ENCODE data around the gene CLDN19.
A peak's percentile ranks its signal among the peaks of the same experiment; 100 is the strongest.
"Not testable (repeated sequence)": the region's sequence is repeated elsewhere in the genome, so short reads cannot be mapped to it uniquely, and the experiment has no call there.

Gene CLDN19

DNA sequence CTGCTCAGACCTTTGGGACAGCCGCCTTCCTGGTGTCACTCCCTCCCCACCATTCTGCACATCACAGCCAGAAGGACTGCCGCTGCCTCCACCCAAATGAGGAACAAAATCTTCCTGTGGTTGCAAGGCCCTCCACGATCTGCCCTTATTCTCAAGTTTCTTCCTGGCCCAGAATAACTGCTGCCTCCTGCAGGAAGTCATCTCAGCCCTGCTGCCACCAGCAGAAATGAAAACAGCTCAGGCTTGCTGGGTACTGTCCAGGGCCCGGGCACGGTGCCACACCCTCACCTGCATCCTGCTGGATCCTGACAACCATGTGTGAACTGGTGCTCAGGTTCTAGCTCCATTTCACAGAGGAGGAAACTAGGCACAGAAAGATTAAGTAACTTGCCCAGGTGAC, 2.8 kb downstream of the CLDN19 start:
- Mint-ChIP-seq H3K27ac (no peak overlapping the region), H3K4me1 (ENCODE audit: low read depth) (peaks cover 6% of the 10 kb centered on the region), H3K36me3 (ENCODE audit: low read depth) (no peaks in the 10 kb centered on the region), H3K4me3 (no peak overlapping the region), H3K9me3 (no peaks in the 10 kb centered on the region), H3K27me3 (no peaks in the 10 kb centered on the region)
- DNase-seq: no peak

DNA sequence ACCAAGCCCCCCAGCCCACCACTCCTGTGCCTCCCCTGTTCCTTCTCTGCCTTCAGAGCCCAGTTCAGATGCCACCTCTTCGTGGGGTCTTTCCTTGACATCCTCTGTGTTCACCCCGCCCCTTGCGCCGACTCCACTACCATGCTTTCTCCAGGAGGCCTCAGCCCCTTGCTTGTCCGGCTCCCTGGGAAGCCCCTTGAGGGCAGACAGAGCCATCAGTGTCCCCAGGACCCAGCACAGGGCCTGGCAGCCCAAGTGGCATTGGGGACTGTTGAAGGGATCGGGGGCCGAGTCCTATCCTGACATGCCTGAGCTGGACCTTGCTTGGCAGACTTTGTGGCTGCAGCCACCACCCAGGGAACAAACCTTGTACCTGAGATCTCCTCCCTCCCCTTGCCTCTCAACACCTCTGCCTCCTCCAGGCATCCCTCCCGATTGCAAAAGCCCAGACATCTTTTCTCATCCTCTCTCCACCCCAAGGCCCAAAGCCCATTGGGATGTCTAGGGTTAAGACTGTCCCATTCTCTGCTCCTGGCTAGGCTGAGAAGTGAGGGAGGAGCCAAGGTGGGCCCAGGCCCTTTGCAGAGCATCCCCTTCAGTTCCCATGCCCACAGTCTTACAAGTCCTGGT, 3.4 kb downstream of the CLDN19 start:
- DNase-seq: no peak
- Mint-ChIP-seq H3K4me3 (no peak overlapping the region), H3K27me3 (no peaks in the 10 kb centered on the region), H3K4me1 (ENCODE audit: low read depth) (peaks cover 6% of the 10 kb centered on the region), H3K27ac (no peak overlapping the region), H3K9me3 (no peaks in the 10 kb centered on the region), H3K36me3 (ENCODE audit: low read depth) (no peaks in the 10 kb centered on the region)

DNA sequence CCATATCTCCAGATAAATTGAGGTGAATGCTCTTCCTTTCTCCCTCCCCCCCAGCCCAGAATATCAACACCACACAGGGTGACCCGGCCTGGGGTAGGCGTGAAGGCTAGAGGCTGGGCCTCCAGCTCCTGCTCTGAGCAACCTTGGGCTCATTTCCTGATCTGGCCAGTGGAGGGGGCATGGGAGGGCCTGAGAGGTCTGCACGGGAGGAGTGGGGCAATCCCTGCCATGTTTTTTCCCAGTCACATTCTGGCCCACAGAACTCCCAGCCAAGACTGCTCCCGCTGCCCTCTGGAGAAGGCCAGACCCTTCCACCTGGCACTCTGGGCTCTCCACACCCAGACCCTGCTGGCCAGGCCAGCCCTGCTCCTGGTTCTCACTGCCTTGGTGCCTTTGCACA, 3.9 kb downstream of the CLDN19 start:
- Mint-ChIP-seq H3K4me3 (no peak overlapping the region), H3K4me1 (ENCODE audit: low read depth) (peaks cover 6% of the 10 kb centered on the region), H3K27ac (no peak overlapping the region), H3K27me3 (no peaks in the 10 kb centered on the region), H3K9me3 (no peaks in the 10 kb centered on the region), H3K36me3 (ENCODE audit: low read depth) (no peaks in the 10 kb centered on the region)
- no peak for DNase-seq

DNA sequence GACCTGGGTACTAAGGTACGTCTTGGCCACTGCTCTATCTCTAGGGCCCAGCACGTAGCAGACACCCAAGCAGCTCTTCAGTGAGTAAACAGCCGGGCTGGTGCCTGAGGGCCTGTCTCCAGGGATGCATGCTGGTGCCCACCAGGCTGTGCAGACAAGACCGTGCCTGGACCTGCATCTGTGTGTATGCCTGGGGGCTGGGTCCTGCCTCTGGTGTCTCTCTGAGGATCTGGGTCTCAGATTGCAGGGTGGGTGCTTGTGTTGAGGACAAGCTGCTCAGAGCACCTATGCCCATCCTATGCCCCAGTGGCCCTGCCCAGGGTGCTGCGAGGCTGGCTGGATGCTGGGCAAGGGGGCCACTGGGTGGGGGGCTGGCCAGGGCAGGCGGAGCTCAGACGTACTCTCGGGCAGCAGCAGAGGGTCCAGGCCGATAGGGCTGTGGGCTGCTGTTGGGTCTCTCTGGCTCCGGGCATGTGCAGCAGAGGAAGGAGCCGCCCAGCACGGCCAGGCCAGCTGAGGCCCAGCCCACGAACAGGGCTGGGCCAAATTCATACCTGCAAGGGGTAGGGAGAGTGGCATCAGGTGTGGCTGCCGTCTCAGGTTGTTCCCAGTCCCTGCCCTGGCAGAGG, 4.4 kb downstream of the CLDN19 start:
- Mint-ChIP-seq H3K36me3 (ENCODE audit: low read depth) (no peaks in the 10 kb centered on the region), H3K4me3 (no peak overlapping the region), H3K4me1 (ENCODE audit: low read depth) (peaks cover 8% of the 10 kb centered on the region), H3K27me3 (no peaks in the 10 kb centered on the region), H3K9me3 (no peaks in the 10 kb centered on the region), H3K27ac (no peak overlapping the region)
- DNase-seq: no peak

DNA sequence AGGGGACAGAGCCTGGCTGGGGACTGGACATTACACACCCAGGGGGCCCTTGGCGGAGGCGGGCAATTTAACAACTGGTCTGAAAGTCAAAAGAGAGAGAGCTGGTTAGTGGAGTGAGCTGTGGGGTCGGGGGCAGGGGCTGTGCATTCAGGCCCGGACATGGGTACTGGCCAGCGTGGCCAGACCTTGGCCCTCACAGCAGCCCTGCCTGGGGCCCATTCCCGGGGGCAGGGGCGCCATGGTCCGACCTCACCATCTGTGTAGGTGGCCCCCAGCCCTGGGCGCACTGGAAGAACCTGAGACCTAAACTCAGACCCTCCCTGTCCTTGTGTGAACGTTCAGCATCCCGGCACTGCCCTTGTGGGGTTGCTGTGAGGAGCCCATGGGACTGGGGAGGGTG, 5.0 kb downstream of the CLDN19 start:
- Mint-ChIP-seq H3K9me3 (no peaks in the 10 kb centered on the region), H3K4me3 (no peak overlapping the region), H3K27me3 (no peaks in the 10 kb centered on the region), H3K36me3 (ENCODE audit: low read depth) (no peaks in the 10 kb centered on the region), H3K4me1 (ENCODE audit: low read depth) (peaks cover 8% of the 10 kb centered on the region), H3K27ac (no peak overlapping the region)
- DNase-seq: no peak

DNA sequence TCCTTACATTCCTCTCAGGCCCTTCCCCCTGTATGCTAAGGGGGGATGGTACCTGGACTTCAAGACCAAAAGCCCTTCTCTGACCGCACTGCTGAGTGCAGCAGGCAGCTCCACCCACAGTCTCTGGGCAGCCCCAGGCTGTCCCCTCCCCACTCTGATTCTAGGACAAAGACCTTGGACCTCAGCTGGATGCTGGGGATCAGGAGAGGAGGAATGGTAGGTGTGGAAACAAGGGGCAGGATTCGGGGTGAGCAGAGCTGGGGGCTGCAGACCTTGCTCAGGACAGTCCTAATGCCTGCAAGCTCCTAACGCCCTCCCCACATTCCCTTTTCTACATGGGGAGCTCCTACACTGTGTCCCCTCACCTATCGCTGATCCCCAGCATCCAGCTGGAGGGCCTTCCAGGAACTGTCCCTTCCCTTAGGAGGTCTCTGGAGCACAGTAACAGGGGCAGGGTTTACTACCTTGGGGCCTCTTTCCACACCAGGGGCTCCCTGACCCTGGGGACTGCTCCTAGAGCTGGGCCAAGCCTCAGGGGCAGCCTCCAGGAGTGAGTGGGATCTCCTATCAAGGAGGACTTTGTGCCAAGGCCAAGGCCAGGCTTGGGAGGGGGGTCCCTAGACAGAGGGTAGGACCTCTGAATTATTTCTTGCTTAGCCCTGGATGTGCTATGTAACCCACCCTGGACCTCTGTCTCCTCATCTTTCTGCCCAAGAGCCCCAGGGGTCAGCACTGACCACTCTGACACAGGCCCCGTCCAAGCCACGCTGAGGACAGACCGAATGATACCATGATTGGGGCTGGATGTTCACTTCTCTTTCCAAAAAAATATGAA, 5.6 kb downstream of the CLDN19 start:
- no peak for DNase-seq
- Mint-ChIP-seq H3K27ac (no peak overlapping the region), H3K9me3 (no peaks in the 10 kb centered on the region), H3K4me3 (no peak overlapping the region), H3K36me3 (ENCODE audit: low read depth) (no peaks in the 10 kb centered on the region), H3K4me1 (ENCODE audit: low read depth) (peaks cover 8% of the 10 kb centered on the region), H3K27me3 (no peaks in the 10 kb centered on the region)

DNA sequence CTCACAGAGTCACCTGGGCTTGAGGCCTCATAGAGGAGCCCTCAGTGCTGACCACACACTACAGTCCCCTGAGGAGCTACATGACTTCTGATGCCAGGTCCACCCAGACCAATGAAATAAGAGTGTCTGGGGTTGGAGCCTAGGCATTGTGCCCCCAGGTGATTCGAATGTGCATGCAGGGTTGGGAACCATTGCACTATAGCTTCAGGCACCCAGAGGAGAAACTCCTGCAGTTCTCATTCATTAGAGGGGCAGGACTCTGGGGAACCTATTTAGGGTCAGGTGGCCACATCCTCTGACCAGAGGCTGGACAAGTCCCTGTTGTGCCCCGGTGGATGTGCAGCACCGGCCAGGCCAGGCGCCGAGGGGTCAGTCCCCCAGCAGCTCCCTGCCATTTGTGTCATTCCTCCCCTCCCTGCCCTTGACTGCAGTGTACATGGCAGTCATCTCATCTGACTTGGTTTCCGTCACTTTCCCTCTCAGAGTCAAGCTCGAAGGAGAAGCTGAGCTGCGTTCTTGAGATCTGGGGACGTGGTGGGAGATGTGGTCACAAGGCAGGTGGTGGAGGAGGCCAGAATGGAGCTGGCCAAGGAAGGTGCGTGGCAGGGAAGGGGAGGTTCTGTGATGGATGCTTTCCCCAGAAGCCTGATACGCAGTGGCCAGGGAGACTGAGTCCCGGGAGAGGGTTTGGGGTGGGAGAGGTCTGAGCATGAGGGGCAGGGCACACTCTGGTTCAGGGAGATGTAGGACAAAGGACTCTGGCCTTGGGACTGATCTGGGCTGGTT, 6.4 kb downstream of the CLDN19 start:
- no peak overlapping the region for H3K27ac Mint-ChIP-seq
- no peaks in the 10 kb centered on the region for H3K27me3 Mint-ChIP-seq
- H3K36me3 Mint-ChIP-seq (ENCODE audit: low read depth): no peaks in the 10 kb centered on the region
- H3K4me1 Mint-ChIP-seq (ENCODE audit: low read depth): peaks cover 8% of the 10 kb centered on the region
- DNase-seq: no peak
- H3K4me3 Mint-ChIP-seq: no peak overlapping the region
- H3K9me3 Mint-ChIP-seq: no peaks in the 10 kb centered on the region

DNA sequence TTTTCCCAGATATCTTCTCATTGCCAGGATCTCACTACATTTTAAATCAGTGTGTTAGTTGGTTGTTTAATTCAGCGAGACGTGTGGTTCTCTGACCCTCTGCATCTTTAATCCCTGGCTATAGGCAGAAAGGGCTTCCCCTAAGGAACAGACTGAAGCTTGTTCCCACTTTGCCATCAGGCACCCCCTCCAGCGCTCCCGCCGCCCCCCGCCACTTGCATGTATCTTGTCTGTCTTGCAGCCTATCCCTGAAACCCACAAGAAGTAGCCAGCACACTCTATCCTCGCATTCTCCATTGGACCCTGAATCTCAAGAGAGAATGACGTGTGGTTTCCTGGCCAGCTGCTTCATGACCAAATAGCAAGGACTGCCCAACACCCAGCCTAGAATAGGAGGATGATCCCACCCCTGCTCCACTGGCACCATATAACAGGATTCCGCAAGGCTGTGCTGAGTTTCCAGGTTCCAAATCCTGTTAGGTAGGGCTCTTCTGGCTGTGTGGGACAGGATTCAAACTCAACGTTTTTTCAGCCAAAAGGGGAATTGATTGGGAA, 7.8 kb downstream of the CLDN19 start:
- no peaks in the 10 kb centered on the region for H3K27me3 Mint-ChIP-seq
- no peak overlapping the region for H3K27ac Mint-ChIP-seq
- no peak for DNase-seq
- H3K4me1 Mint-ChIP-seq (ENCODE audit: low read depth): peaks cover 6% of the 10 kb centered on the region
- no peaks in the 10 kb centered on the region for H3K36me3 Mint-ChIP-seq (ENCODE audit: low read depth)
- H3K9me3 Mint-ChIP-seq: no peaks in the 10 kb centered on the region
- H3K4me3 Mint-ChIP-seq: no peak overlapping the region

DNA sequence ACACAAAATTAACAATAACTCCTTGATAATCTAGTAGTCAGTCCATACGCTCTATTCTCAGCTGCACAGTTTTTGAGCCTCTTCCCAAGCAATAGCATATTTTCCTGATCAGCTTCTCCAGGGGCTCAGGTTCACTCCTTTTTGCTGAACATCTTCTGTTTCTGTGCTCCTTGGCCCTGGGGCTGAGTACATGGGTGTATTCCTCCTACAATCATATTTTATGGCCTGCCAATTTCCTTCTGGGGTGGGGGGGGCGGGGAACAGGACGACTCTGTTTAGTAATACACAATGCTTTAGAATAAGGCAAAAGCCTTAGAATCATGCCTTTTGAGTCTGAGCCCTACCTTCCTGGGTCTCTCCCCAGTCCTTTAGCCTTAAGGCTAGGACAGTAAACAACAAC, 8.5 kb downstream of the CLDN19 start:
- H3K9me3 Mint-ChIP-seq: no peaks in the 10 kb centered on the region
- no peaks in the 10 kb centered on the region for H3K27me3 Mint-ChIP-seq
- H3K36me3 Mint-ChIP-seq (ENCODE audit: low read depth): no peaks in the 10 kb centered on the region
- DNase-seq: no peak
- no peak overlapping the region for H3K4me3 Mint-ChIP-seq
- H3K4me1 Mint-ChIP-seq (ENCODE audit: low read depth): peaks cover 3% of the 10 kb centered on the region
- H3K27ac Mint-ChIP-seq: no peak overlapping the region

DNA sequence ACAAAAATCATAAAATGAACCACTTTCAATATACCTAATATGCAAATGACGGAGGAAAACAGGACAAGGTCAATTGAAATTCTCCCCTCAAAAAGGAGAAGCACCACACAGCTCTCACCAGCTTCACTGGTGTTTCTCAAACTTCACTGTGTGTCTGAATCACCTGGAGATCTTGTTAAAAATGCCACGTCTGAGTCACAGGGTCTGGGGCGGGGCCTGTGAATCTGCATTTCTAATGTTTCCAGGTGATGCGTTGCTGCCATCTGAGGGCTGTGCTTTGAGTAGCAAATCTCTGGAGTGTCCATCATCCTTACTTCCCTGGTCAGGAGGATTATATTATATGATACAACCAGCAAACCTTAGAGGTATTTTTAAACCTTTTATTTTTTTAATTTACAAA, 9.0 kb downstream of the CLDN19 start:
- H3K27me3 Mint-ChIP-seq: no peaks in the 10 kb centered on the region
- peak; percentile 66 for DNase-seq
- no peak overlapping the region for H3K4me3 Mint-ChIP-seq
- H3K27ac Mint-ChIP-seq: no peak overlapping the region
- no peaks in the 10 kb centered on the region for H3K36me3 Mint-ChIP-seq (ENCODE audit: low read depth)
- H3K9me3 Mint-ChIP-seq: no peaks in the 10 kb centered on the region
- H3K4me1 Mint-ChIP-seq (ENCODE audit: low read depth): peaks cover 3% of the 10 kb centered on the region

DNA sequence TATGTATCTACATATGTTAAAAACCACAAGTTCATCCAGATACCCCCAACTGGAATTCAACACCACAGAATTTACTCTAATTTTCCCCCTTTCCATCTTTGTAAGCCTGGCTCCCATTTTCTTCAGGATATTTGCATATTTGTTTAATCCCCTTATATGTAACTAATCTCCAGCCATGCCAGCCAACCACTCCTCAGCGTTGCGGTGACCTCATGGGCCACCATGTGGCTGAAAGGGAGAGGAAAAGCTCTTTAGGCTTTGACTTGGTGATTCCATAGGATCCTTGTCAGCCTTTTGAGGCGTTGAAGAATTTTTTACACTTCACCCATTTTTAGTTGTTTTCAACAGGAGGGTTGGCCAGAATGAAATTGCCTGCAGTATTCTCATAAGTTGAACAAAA, 10.0 kb downstream of the CLDN19 start:
- Mint-ChIP-seq H3K9me3 (no peaks in the 10 kb centered on the region), H3K27me3 (no peaks in the 10 kb centered on the region), H3K27ac (no peak overlapping the region), H3K36me3 (ENCODE audit: low read depth) (no peaks in the 10 kb centered on the region), H3K4me3 (no peak overlapping the region), H3K4me1 (ENCODE audit: low read depth) (peaks cover 3% of the 10 kb centered on the region)
- DNase-seq: no peak

DNA sequence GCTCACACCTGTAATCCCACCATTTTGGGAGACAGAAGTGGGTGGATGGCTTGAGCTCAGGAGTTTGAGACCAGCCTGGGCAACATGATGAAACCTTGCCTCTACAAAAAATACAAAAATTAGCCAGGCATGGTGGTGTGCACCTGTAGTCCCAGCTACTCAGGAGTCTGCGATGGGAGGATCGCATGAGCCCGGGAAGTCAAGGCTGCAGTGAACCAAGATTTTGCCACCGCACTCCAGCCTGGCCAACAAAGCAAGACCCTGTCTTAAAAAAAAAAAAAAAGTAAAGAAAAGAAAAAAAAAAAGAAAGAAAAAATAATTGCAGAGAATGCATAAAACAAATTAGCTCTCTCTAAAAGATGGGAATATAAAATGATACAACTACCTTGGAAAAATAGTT, 14.2 kb downstream of the CLDN19 start:
- not testable (repeated sequence) for H3K27me3 Mint-ChIP-seq; H3K36me3 Mint-ChIP-seq (ENCODE audit: low read depth); H3K4me3 Mint-ChIP-seq

DNA sequence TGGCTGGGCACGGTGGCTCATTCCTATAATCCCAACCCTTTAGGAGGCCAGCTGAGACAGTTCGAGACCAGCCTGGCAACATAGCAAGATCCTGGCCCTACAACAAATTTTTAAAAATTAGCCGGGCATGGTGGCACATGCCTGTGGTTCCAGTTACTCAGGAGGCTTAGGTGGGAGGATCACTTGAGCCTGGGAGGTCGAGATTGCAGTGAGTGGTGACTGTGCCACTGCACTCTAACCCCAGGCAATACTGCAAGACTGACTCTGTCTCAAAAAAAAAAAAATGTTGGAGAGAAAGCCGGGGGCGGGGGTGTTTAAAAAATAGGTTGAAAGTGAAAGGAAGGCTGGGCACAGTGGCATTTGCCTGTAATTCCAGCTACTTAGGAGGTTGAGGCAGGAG, 16.5 kb downstream of the CLDN19 start:
- H3K27ac Mint-ChIP-seq: no peak overlapping the region
- no peak for DNase-seq
- H3K36me3 Mint-ChIP-seq (ENCODE audit: low read depth): peaks cover 5% of the 10 kb centered on the region
- no peaks in the 10 kb centered on the region for H3K27me3 Mint-ChIP-seq
- no peaks in the 10 kb centered on the region for H3K9me3 Mint-ChIP-seq
- H3K4me3 Mint-ChIP-seq: no peak overlapping the region
- no peaks in the 10 kb centered on the region for H3K4me1 Mint-ChIP-seq (ENCODE audit: low read depth)

More for the DNA sequence above, 14.2 kb downstream of the CLDN19 start:
- H3K27ac Mint-ChIP-seq; H3K9me3 Mint-ChIP-seq; H3K4me1 Mint-ChIP-seq (ENCODE audit: low read depth); DNase-seq: not testable (repeated sequence)

DNA sequence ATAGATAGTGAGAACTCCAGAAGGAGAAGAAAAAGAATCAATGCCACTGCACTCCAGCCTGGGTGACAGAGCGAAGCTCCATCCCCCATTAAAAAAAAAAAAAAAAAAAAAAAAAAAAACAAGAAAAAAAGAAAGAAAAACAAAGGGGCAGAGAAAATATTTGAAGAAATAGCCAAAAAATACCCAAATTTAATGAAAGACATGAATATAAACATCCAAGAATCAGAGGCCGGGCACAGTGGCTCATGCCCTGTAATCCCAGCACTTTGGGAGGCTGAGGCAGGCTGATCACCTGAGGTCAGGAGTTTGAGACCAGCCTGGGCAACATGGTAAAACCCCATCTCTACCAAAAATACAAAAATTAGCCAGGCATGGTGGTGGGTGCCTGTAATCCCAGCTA, 17.6 kb downstream of the CLDN19 start:
- H3K36me3 Mint-ChIP-seq (ENCODE audit: low read depth): peaks cover 14% of the 10 kb centered on the region
- H3K4me1 Mint-ChIP-seq (ENCODE audit: low read depth); H3K4me3 Mint-ChIP-seq; DNase-seq; H3K27me3 Mint-ChIP-seq; H3K9me3 Mint-ChIP-seq; H3K27ac Mint-ChIP-seq: not testable (repeated sequence)

Data from activated T-cell treated with anti-CD3 and anti-CD28 coated beads, Interleukin-2, amount 50 U/mL, for 24 hours (primary cell).